Keratinocyte (primary cell): ENCODE results near the gene FILIP1.

ENCODE experiments used
- CTCF ChIP-seq, 3 experiments: IDR thresholded peaks in 1 of 3; conservative IDR thresholded peaks in 1 of 3; optimal IDR thresholded peaks in 1 of 3; 2 replicates in 2 of 3; 3 replicates in 1 of 3; pipeline versions ENCODE3 to v1.5.1; 2011; ENCODE audit warnings: low read length in 3 of 3, mild to moderate bottlenecking in 3 of 3, moderate library complexity in 2 of 3, control low read depth in 1 of 3, inconsistent platforms in 1 of 3; ENCODE audit not compliant: insufficient read depth in 2 of 3; ENCODE audit errors: extremely low read depth in 1 of 3
- EZH2 ChIP-seq: IDR thresholded peaks from one replicate; pipeline ENCODE4 v1.6.1; 2012; ENCODE audit warnings: inconsistent platforms, mild to moderate bottlenecking, low read length, moderate library complexity

DNA sequence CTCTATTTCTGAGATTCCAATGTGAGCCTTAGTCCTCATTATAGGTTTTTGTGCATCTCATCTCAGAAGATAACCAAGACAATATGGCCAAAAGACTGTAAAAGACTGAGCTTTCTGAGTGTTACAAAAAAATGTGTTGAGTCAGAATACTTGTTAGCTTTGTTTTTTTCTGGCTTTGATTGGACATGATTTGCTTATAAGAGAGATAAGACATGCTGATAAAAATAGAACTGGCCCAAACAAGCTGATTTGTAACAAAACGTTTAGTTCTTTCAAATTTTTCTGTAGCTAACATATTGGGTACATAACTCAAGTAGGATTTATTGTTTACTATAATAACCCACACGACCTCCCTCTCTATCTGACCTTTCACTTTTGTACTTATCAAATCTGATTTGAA, 32.9 kb downstream of the FILIP1 start:
- no peak for TF ChIP-seq CTCF (optimal IDR thresholded peaks at IDR 0.05 in 1 of 3, IDR thresholded peaks at IDR 0.05 in 1 of 3, conservative IDR thresholded peaks at IDR 0.05 in 1 of 3; ENCODE audit: extremely low read depth in 1 of 3, insufficient read depth in 2 of 3, low read length in 3 of 3)
- TF ChIP-seq EZH2 = no peak
